ENCODE measurements around the gene ARHGAP26. TPM values are rescaled to one million over a fixed set of nuclear protein-coding genes. Genes with fewer than 3 reads are reported as not detected.

ARHGAP26 gene
- polyA plus RNA-seq, 1 donor: 14.7 TPM

- no peak for DNase-seq
These were observed 103.7 kb downstream of the ARHGAP26 start for GRCh38 chr5:142873831-142874230.

GRCh38 chr5:142874540-142874939, 104.4 kb downstream of the ARHGAP26 start:
- no peak for DNase-seq

GRCh38 chr5:142875936-142876335, 105.8 kb downstream of the ARHGAP26 start:
- no peak for DNase-seq

- DNase-seq: no peak
These were observed 106.6 kb downstream of the ARHGAP26 start for GRCh38 chr5:142876817-142877216.

GRCh38 chr5:142878111-142878510, 107.9 kb downstream of the ARHGAP26 start:
- DNase-seq: no peak

GRCh38 chr5:142878638-142879037, 108.5 kb downstream of the ARHGAP26 start:
- no peak for DNase-seq

GRCh38 chr5:142881076-142881783, 111.1 kb downstream of the ARHGAP26 start:
- no peak for DNase-seq

GRCh38 chr5:142881784-142882126, 111.6 kb downstream of the ARHGAP26 start:
- DNase-seq: no peak

GRCh38 chr5:142883025-142883424, 112.8 kb downstream of the ARHGAP26 start:
- no peak for DNase-seq

- DNase-seq: no peak
These were observed 113.3 kb downstream of the ARHGAP26 start for GRCh38 chr5:142883438-142883837.

GRCh38 chr5:142884029-142884428, 113.9 kb downstream of the ARHGAP26 start:
- DNase-seq: no peak

GRCh38 chr5:142886211-142886610, 116.0 kb downstream of the ARHGAP26 start:
- DNase-seq: no peak

GRCh38 chr5:142886956-142887355, 116.8 kb downstream of the ARHGAP26 start:
- DNase-seq: no peak

GRCh38 chr5:142888469-142889085, 118.4 kb downstream of the ARHGAP26 start:
- peak; percentile 54 for DNase-seq

- DNase-seq: no peak
These were observed 121.8 kb downstream of the ARHGAP26 start for GRCh38 chr5:142892021-142892420.

- DNase-seq: no peak
These were observed 124.1 kb downstream of the ARHGAP26 start for GRCh38 chr5:142894315-142894714.

GRCh38 chr5:142894749-142895148, 124.6 kb downstream of the ARHGAP26 start:
- no peak for DNase-seq

- DNase-seq: no peak
These were observed 126.3 kb downstream of the ARHGAP26 start for GRCh38 chr5:142896325-142897007.

- no peak for DNase-seq
These were observed 127.2 kb downstream of the ARHGAP26 start for GRCh38 chr5:142897328-142897727.

- DNase-seq: no peak
These were observed 130.8 kb downstream of the ARHGAP26 start for GRCh38 chr5:142900927-142901326.

GRCh38 chr5:142901476-142902185, 131.5 kb downstream of the ARHGAP26 start:
- no peak for DNase-seq

GRCh38 chr5:142902186-142902965, 132.2 kb downstream of the ARHGAP26 start:
- no peak for DNase-seq

Data from left kidney (tissue), 2 donors.